DND-41 (cell line): ENCODE measurements around the gene ADM2.

Experiments used
- ATAC-seq: fragments of 200-7000 bp; cut with Tn5 transposase; 3 replicates; pipeline ENCODE4 v1.9.1; 2021; ENCODE audit warnings: low read depth; ENCODE audit not compliant: insufficient read depth
- DNase-seq: peaks from one replicate; pipeline ENCODE4 v3.0.0-alpha.2; 2020
- H2AFZ ChIP-seq: 2 replicates; pipeline ENCODE4 v1.6.0; 2012; ENCODE audit warnings: low read depth, low read length
- H3K27ac ChIP-seq: 2 replicates; pipeline ENCODE4 v1.5.1; 2012; ENCODE audit warnings: low read length, inconsistent platforms
- H3K27me3 ChIP-seq: fragments of 200-600 bp; sonication (generic); 2 replicates; pipeline ENCODE4 v1.6.0; 2012; ENCODE audit warnings: low read length, mild to moderate bottlenecking, inconsistent platforms; ENCODE audit not compliant: insufficient read depth, poor library complexity
- H3K36me3 ChIP-seq: 2 replicates; pipeline ENCODE4 v1.5.1; 2012; ENCODE audit warnings: low read length, inconsistent platforms; ENCODE audit not compliant: insufficient read depth
- H3K4me1 ChIP-seq: 2 replicates; pipeline ENCODE4 v1.5.1; 2012; ENCODE audit warnings: mild to moderate bottlenecking, low read length; ENCODE audit not compliant: insufficient read depth
- H3K4me2 ChIP-seq: 2 replicates; pipeline ENCODE4 v1.6.0; 2012; ENCODE audit warnings: mild to moderate bottlenecking, moderate library complexity, low read length, inconsistent platforms; ENCODE audit not compliant: insufficient read depth
- H3K4me3 ChIP-seq, 2 experiments: fragments of 200-600 bp in 1 of 2; shearing (Covaris generic) in 1 of 2; 2 replicates each; pipeline ENCODE4 v1.5.1; 2012 to 2016; ENCODE audit warnings: inconsistent platforms in 2 of 2, low read length in 2 of 2, mild to moderate bottlenecking in 2 of 2, low read depth in 1 of 2, moderate library complexity in 1 of 2
- H3K79me2 ChIP-seq: 2 replicates; pipeline ENCODE4 v1.6.0; 2012; ENCODE audit warnings: low read length, inconsistent platforms; ENCODE audit not compliant: insufficient read depth
- H3K9ac ChIP-seq: 2 replicates; pipeline ENCODE4 v1.6.0; 2012; ENCODE audit warnings: low read depth, mild to moderate bottlenecking, inconsistent platforms, low read length, moderate library complexity
- H3K9me3 ChIP-seq: 2 replicates; pipeline ENCODE4 v1.5.1; 2012; ENCODE audit warnings: low read length, moderate library complexity, mild to moderate bottlenecking, inconsistent platforms; ENCODE audit not compliant: insufficient read depth, severe bottlenecking
- H4K20me1 ChIP-seq: 2 replicates; pipeline ENCODE4 v1.6.0; 2012; ENCODE audit warnings: low read length; ENCODE audit not compliant: insufficient read depth
- CTCF ChIP-seq: IDR thresholded peaks from 2 replicates; pipeline ENCODE4 v1.5.1; 2012; ENCODE audit warnings: borderline replicate concordance, low read length, moderate library complexity, mild to moderate bottlenecking; ENCODE audit not compliant: poor library complexity, severe bottlenecking; ENCODE audit errors: extremely low read depth
- EZH2 ChIP-seq: IDR thresholded peaks from 3 replicates; pipeline ENCODE4 v1.6.1; 2012; ENCODE audit warnings: borderline replicate concordance, low read depth, mild to moderate bottlenecking, moderate library complexity, low read length, inconsistent platforms; ENCODE audit not compliant: severe bottlenecking

Gene ADM2

GRCh38 chr22:50506611-50507420, 25.5 kb downstream of the ADM2 start:
- peak overlapping the region; percentile 87 for H3K9ac ChIP-seq
- H3K9me3 ChIP-seq = no peaks in the 10 kb centered on the region
- no peaks in the 10 kb centered on the region for H3K27me3 ChIP-seq
- H3K36me3 ChIP-seq = peaks cover 48% of the 10 kb centered on the region
- peak; percentile 3; the same call in 2 of the 3 replicates for ATAC-seq
- peaks cover 24% of the 10 kb centered on the region for H4K20me1 ChIP-seq
- peaks cover 46% of the 10 kb centered on the region for H3K4me1 ChIP-seq
- peak; percentile 29 for DNase-seq
- peak overlapping the region; percentile 93 to 98 for H3K4me3 ChIP-seq
- peak overlapping the region; percentile 98 for H2AFZ ChIP-seq
- peak overlapping the region; percentile 97 for H3K27ac ChIP-seq
- peak overlapping the region; percentile 99 for H3K4me2 ChIP-seq
- TF ChIP-seq EZH2 (no peak), CTCF (no peak)
- peaks cover 65% of the 10 kb centered on the region for H3K79me2 ChIP-seq

- H3K79me2 ChIP-seq = peaks cover 72% of the 10 kb centered on the region
- no peak for TF ChIP-seq EZH2
- H3K4me3 ChIP-seq = peak within 1 kb of the TSS; percentile 93 to 98
- H3K9me3 ChIP-seq = no peaks in the 10 kb centered on the region
- peak within 1 kb of the TSS; percentile 99 for H3K4me2 ChIP-seq
- H3K27ac ChIP-seq = peak within 1 kb of the TSS; percentile 97
- H4K20me1 ChIP-seq = peaks cover 29% of the 10 kb centered on the region
- H2AFZ ChIP-seq = peak within 1 kb of the TSS; percentile 98
- DNase-seq = peak; percentile 93
- no peaks in the 10 kb centered on the region for H3K27me3 ChIP-seq
- peaks cover 51% of the 10 kb centered on the region for H3K4me1 ChIP-seq
- H3K9ac ChIP-seq = peak within 1 kb of the TSS; percentile 87
- H3K36me3 ChIP-seq = peaks cover 49% of the 10 kb centered on the region
- peak; percentile 78 for ATAC-seq
Measured at GRCh38 chr22:50507421-50507990, 26.2 kb downstream of the ADM2 start, which contains the start of gene LMF2. LMF2 (minus strand) TSS chr22:50507702; CDS start chr22:50507675, 27 bp downstream.

GRCh38 chr22:50507991-50508884, 26.9 kb downstream of the ADM2 start, which contains the start of gene NCAPH2:
NCAPH2 (plus strand) TSS chr22:50508224; CDS start chr22:50508338, 114 bp downstream.
- Histone ChIP-seq H3K27ac (peak within 1 kb of the TSS; percentile 97), H3K36me3 (peaks cover 49% of the 10 kb centered on the region), H2AFZ (peak within 1 kb of the TSS; percentile 98), H3K4me2 (peak within 1 kb of the TSS; percentile 99), H3K4me3 (peak within 1 kb of the TSS; percentile 93 to 98), H3K79me2 (peaks cover 79% of the 10 kb centered on the region), H3K4me1 (peaks cover 56% of the 10 kb centered on the region), H3K9ac (peak within 1 kb of the TSS; percentile 87), H4K20me1 (peaks cover 35% of the 10 kb centered on the region), H3K27me3 (no peaks in the 10 kb centered on the region), H3K9me3 (no peaks in the 10 kb centered on the region)
- DNase-seq = peak; percentile 98
- TF ChIP-seq EZH2 (no peak), CTCF (peak; percentile 9)
- ATAC-seq = peak; percentile 71
